ENCODE results near the gene GRIK1.

GRIK1 gene

DNA sequence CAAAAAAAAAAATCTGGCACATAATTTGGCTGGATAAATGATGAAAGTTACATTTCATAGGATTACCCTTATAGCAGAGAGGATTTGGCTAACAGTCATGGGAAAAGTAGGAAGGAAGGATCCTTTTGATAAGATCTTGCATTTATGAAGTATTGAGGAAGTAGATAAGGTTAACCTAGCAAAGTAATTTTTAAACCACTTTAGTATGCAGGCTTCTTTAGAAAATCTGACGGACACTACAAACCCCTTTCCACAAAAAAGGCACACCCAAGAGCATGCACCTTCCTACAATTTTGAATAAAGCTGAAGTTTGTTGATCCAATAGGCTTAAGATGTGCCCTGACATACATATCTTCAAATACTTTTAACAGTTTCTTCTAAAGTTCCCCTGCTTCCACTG, 275.2 kb downstream of the GRIK1 start:
- Mint-ChIP-seq H3K27ac (no peak overlapping the region), H3K4me3 (no peak overlapping the region), H3K9me3 (no peaks in the 10 kb centered on the region), H3K27me3 (peaks cover 3% of the 10 kb centered on the region), H3K36me3 (no peaks in the 10 kb centered on the region), H3K4me1 (no peaks in the 10 kb centered on the region)
- ATAC-seq (ENCODE audit: low read depth): no peak
- no peak for DNase-seq (ENCODE audit: low spot score in 2 of 2)

DNA sequence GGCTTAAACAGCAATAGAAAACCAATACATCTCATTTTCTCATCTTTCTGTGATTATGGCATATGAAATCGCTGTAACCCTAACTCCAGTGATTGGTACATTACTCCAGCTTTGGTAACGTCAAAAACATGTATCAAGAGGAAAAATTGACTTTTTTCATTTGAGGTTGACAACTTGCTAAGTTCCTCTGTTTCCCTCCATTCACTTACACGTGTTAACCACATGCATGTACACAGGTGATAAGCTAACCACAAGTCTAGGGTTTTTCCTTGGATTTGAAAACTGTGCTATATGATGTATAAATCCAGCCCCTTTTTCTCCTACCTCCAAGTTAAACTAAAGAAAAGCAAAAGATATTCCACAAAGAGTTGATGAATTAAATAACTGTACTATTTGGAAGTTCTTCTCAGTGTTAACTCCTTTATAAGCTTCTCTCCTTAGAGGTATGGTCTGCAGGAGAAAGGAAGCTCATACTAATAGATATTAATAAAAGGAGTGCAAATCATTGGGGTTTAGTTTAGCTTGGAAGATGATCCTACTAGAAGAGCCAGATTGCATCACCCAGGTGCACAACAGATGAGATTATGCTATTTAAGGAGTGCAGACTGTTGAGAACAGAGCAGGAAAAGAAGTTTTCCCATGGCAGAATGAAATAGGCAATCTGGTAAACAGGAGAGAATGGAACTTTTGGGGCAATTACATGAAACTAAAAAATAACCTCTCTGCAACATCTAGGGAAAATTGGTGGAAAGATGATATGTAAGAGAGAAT, 277.9 kb downstream of the GRIK1 start:
- DNase-seq (ENCODE audit: low spot score in 2 of 2): no peak
- ATAC-seq (ENCODE audit: low read depth): no peak
- H3K27me3 Mint-ChIP-seq: peaks cover 1% of the 10 kb centered on the region
- H3K9me3 Mint-ChIP-seq: no peaks in the 10 kb centered on the region
- H3K27ac Mint-ChIP-seq: no peak overlapping the region
- H3K4me1 Mint-ChIP-seq: no peaks in the 10 kb centered on the region
- H3K36me3 Mint-ChIP-seq: no peaks in the 10 kb centered on the region
- H3K4me3 Mint-ChIP-seq: no peak overlapping the region

DNA sequence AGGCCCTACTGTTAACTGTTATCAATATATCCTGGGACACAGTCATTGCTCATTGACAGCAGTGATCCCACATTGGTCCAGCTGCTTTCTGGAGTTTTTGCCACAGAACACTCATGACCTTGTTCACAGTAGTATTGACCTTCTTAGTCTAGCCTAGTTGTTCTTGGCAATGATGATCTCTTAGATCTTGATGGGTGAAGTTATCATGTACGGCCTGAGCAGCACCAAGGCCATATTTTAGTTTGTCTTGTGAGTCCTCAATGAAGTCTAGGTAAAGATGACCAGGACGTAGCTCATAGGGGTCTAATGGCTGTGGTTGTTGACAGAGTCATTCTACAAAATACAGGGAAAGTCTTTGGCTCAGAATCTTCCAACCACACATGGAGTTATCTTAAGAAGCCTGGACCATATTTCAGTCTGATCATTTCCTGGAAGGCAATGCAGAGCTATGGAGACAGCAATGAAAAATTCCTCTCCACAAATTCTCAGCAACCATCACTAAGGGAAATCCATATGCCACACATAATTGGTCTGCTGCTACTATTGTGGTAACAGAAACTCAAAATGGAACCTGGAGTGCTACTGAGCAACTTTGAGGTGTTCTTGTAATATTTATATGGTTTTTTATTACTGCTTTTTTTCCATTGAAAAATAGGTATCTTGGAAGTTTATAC, 279.6 kb downstream of the GRIK1 start:
- H3K27me3 Mint-ChIP-seq: peaks cover 1% of the 10 kb centered on the region
- no peaks in the 10 kb centered on the region for H3K9me3 Mint-ChIP-seq
- H3K4me1 Mint-ChIP-seq: peaks cover 4% of the 10 kb centered on the region
- H3K36me3 Mint-ChIP-seq: peaks cover 3% of the 10 kb centered on the region
- ATAC-seq (ENCODE audit: low read depth) (no peak), DNase-seq (ENCODE audit: low spot score in 2 of 2) (no peak)
- no peak overlapping the region for H3K27ac Mint-ChIP-seq
- H3K4me3 Mint-ChIP-seq: no peak overlapping the region

DNA sequence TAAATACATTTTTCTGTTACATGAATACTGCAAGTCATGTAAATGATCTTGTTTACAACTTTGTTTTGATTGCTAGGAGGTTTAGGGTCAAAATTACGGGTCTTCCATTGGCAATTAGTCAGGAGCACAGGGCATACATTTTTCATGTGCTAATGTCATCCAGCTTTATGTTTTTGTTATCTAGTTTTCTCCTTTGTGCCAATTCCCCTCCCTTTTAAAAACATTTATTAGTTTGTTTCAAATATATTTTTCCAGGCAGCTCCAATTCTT, 280.9 kb downstream of the GRIK1 start:
- ATAC-seq (ENCODE audit: low read depth): no peak
- no peak overlapping the region for H3K4me3 Mint-ChIP-seq
- H3K36me3 Mint-ChIP-seq: peaks cover 3% of the 10 kb centered on the region
- no peaks in the 10 kb centered on the region for H3K9me3 Mint-ChIP-seq
- H3K27me3 Mint-ChIP-seq: peaks cover 1% of the 10 kb centered on the region
- no peak overlapping the region for H3K27ac Mint-ChIP-seq
- H3K4me1 Mint-ChIP-seq: peaks cover 4% of the 10 kb centered on the region
- DNase-seq (ENCODE audit: low spot score in 2 of 2): no peak

DNA sequence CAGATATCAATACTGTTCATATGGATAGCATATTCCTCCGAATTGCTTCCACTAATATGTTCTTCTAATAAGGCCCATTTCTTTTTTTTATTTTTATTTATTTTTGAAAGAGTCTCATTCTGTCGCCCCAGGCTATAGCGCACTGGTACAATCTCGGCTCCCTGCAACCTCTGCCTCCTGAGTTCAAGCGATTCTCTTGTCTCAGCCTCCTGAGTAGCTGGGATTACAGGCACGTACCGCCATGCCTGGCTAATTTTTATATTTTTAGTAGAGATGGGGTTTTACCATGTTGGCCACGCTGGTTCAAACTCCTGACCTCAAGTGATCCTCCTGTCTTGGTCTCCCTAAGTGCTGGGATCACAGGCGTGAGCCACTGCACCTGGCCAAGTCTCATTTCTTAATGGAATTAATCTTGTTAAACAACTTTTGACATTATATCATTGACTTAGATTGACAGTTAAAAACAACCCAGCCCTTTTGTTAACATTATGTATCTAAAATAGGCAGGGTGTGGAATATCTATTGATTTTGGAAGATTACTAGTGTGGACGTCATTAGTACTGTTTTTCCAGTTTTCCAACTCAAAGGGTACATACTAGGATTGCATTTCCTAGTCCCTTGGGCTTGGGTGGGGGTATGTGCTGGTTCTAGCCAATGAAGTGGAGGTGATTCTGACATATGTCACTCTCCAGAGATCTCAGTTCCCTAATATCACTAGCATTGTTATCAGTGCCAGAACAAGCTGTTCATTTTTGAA, 281.4 kb downstream of the GRIK1 start:
- DNase-seq (ENCODE audit: low spot score in 2 of 2): no peak
- H3K9me3 Mint-ChIP-seq: no peaks in the 10 kb centered on the region

DNA sequence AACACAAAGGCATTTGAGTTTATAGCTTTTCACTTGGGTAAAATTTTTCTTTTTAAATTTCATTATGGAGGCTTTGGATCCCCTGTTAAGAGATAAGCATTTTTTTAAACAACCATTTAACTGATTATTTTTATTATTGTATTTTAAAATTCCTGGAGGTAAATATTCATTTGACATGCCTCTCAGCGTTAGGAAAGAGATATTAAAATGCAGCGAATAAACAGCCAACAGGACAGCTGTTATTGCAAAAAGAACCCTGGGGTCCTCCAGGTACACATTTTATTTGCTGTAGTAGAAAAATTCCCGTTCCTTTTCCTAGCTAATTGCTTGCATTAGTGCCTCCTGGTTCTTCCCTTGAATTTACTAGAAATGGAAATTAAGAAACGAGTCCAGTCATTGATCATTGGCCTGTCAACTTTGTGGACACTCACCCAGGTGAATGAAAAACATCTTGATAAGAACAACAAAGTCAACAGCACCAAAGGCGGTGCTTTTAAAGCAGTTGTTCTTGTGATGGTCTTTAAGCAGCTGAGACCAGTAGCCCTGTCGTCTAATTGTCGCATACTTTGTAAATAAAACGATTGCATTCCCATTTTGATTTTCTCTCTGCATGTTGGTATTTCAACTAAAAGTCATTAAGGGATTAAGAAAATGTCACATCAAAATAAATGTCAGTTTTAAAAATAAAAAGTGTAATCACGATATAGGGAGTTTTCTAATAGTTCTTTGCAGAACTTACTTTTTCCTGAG, 282.4 kb downstream of the GRIK1 start:
- peaks cover 1% of the 10 kb centered on the region for H3K27me3 Mint-ChIP-seq
- peaks cover 3% of the 10 kb centered on the region for H3K36me3 Mint-ChIP-seq
- peaks cover 4% of the 10 kb centered on the region for H3K4me1 Mint-ChIP-seq
- H3K27ac Mint-ChIP-seq: no peak overlapping the region
- H3K4me3 Mint-ChIP-seq: no peak overlapping the region
- DNase-seq (ENCODE audit: low spot score in 2 of 2) (no peak), ATAC-seq (ENCODE audit: low read depth) (no peak)
- H3K9me3 Mint-ChIP-seq: no peaks in the 10 kb centered on the region

More for the DNA sequence above, 281.4 kb downstream of the GRIK1 start:
- no peak overlapping the region for H3K27ac Mint-ChIP-seq
- H3K4me3 Mint-ChIP-seq: no peak overlapping the region
- H3K27me3 Mint-ChIP-seq: peaks cover 1% of the 10 kb centered on the region
- H3K36me3 Mint-ChIP-seq: peaks cover 3% of the 10 kb centered on the region
- ATAC-seq (ENCODE audit: low read depth): no peak
- peaks cover 4% of the 10 kb centered on the region for H3K4me1 Mint-ChIP-seq

DNA sequence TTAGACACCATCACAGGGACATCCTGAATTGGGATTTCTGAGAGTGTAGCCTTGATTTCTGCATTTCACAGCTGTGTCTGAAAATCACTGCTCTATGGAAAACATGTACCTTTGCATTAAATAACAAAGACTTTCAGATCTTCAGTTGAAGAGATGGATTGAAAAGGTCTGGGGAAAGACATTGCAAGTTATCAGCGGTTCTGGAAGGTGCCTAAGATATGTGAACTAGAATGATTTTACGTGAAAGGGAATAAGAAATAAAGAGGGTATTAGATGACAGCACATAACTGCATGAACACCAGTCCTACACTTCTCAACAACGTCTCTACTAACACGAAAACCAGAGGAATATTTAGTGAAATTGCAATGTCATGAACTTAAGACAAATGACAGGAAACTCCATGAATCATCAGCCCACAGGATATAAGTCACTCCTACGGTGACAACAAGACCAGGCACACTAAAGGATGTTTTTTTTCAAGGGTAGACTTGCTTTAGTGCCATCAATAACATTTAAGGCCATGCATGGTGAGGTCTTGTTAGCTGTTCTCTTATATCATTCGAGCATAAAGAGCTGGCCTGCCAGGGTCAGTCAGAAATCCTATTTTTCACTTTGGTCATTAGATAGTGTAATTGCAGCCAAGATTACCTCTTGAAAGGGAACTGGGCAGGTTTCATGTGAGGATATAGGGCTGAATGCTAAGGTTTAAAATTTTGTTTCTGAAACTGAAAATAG, 283.1 kb downstream of the GRIK1 start:
- no peak overlapping the region for H3K27ac Mint-ChIP-seq

DNA sequence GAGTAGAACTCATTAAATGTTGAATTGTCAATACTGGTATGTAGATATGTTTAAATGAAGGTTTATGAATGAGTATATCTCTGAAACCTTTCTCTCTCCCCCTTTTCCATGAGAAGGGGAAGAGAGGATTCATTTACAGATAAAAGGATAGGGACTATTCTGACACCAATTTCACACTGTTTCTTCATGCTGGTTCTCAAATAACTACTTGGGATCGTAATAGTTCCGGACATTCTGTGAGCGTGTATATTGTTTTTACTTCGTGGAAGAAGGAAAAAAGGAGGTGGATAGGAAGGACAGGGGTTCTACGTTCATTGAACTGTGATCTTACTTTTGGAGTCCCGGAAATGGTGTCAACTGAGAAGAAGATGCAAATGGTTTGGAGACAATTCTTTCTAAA, 284.2 kb downstream of the GRIK1 start:
- Mint-ChIP-seq H3K36me3 (peaks cover 3% of the 10 kb centered on the region), H3K27ac (no peak overlapping the region), H3K4me1 (peaks cover 4% of the 10 kb centered on the region), H3K4me3 (no peak overlapping the region), H3K27me3 (no peaks in the 10 kb centered on the region), H3K9me3 (no peaks in the 10 kb centered on the region)
- no peak for ATAC-seq (ENCODE audit: low read depth)
- DNase-seq (ENCODE audit: low spot score in 2 of 2): no peak

More for the DNA sequence above, 283.1 kb downstream of the GRIK1 start:
- DNase-seq (ENCODE audit: low spot score in 2 of 2): no peak
- H3K36me3 Mint-ChIP-seq: peaks cover 3% of the 10 kb centered on the region
- no peak for ATAC-seq (ENCODE audit: low read depth)
- peaks cover 4% of the 10 kb centered on the region for H3K4me1 Mint-ChIP-seq
- peaks cover 1% of the 10 kb centered on the region for H3K27me3 Mint-ChIP-seq
- no peaks in the 10 kb centered on the region for H3K9me3 Mint-ChIP-seq
- no peak overlapping the region for H3K4me3 Mint-ChIP-seq

DNA sequence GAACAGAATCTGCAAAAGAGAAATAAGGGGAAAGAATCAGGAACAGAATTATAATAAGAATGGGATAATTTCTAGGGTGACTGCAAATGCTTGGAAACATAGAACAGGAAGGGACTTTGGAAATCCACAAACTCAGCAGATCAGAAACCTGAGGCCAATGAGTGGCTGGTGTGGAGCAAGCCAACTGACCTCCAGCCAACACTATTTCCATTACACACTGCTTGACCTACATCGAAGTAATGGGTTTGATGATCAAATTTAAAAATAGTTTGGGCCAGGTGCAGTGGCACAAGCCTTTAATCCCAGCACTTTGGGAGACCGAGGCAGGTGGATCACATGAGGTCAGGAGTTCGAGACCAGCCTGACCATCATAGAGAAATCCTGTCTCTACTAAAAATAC, 284.9 kb downstream of the GRIK1 start:
- ATAC-seq (ENCODE audit: low read depth) (no peak), DNase-seq (ENCODE audit: low spot score in 2 of 2) (no peak)
- no peak overlapping the region for H3K4me3 Mint-ChIP-seq
- peaks cover 4% of the 10 kb centered on the region for H3K4me1 Mint-ChIP-seq
- no peak overlapping the region for H3K27ac Mint-ChIP-seq
- no peaks in the 10 kb centered on the region for H3K9me3 Mint-ChIP-seq
- H3K27me3 Mint-ChIP-seq: no peaks in the 10 kb centered on the region
- H3K36me3 Mint-ChIP-seq: peaks cover 3% of the 10 kb centered on the region

DNA sequence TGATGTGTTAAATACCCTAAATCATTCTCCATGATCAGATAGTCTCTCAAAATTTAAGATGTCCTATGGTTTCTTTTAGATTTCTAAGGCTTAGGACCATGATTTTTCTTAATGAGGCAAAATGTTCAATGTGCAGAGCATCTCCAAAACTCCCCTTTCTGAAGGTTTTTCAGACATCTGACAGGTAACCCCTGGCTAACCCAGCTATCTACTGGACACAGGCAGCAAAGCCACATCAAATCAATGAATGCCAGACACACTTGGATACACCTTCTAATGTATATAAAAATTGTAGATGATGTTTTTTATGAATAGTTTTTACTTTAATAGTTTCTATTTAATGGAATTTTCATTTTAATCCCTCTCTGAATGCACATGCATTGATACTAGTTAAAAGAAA, 285.6 kb downstream of the GRIK1 start:
- DNase-seq (ENCODE audit: low spot score in 2 of 2) (no peak), ATAC-seq (ENCODE audit: low read depth) (no peak)
- peaks cover 4% of the 10 kb centered on the region for H3K4me1 Mint-ChIP-seq
- H3K27ac Mint-ChIP-seq: no peak overlapping the region
- H3K9me3 Mint-ChIP-seq: no peaks in the 10 kb centered on the region
- H3K36me3 Mint-ChIP-seq: peaks cover 3% of the 10 kb centered on the region
- no peak overlapping the region for H3K4me3 Mint-ChIP-seq
- H3K27me3 Mint-ChIP-seq: no peaks in the 10 kb centered on the region

DNA sequence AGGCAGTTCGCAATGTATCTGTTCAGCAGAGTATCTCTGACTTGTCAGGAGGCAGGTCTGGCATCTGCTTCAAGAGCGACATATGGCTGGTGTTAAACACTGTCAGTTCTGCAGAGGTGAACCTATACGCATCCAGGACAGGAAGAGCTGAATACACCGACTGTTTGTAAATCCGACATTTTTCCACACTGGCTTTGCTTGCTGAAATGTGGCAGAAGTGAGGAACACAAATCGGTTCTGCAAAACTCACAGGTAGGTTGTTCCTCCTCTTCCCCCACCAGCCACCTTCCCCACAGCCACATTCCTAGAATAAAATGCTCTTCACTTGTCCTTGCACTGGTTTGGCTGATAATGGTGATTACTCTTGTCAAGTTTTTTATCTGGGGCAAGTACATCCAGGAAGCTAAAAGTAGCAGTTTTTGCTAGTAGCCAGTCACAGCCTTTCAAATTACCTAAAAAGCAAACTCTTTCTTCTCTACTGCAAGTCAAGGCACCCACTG, 289.2 kb downstream of the GRIK1 start:
- no peak for ATAC-seq (ENCODE audit: low read depth)
- H3K4me3 Mint-ChIP-seq: no peak overlapping the region

DNA sequence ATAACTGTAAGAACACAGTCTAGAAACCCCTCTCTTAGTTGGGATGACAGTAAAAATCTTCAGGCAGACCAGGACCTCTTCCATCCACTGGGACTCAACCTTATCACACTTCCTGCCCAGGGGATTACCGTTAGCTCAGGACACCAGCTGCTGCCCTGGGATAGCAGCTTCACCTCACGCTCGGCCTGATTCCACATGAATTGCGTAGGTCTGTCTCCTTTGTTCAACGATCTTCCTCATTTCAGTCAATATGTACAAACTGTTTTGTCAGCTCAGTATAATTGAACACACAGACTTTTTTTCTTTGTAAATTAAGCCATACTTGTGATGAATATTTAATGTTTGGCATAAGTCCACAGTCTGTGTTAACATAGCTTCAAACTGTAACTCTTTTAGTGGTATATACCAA, 290.4 kb downstream of the GRIK1 start:
- Mint-ChIP-seq H3K36me3 (no peaks in the 10 kb centered on the region), H3K27ac (no peak overlapping the region), H3K9me3 (no peaks in the 10 kb centered on the region), H3K27me3 (no peaks in the 10 kb centered on the region), H3K4me1 (no peaks in the 10 kb centered on the region), H3K4me3 (no peak overlapping the region)
- ATAC-seq (ENCODE audit: low read depth): no peak
- no peak for DNase-seq (ENCODE audit: low spot score in 2 of 2)

More for the DNA sequence above, 289.2 kb downstream of the GRIK1 start:
- Mint-ChIP-seq H3K4me1 (no peaks in the 10 kb centered on the region), H3K27ac (no peak overlapping the region), H3K36me3 (peaks cover 2% of the 10 kb centered on the region), H3K9me3 (no peaks in the 10 kb centered on the region), H3K27me3 (no peaks in the 10 kb centered on the region)
- no peak for DNase-seq (ENCODE audit: low spot score in 2 of 2)

DNA sequence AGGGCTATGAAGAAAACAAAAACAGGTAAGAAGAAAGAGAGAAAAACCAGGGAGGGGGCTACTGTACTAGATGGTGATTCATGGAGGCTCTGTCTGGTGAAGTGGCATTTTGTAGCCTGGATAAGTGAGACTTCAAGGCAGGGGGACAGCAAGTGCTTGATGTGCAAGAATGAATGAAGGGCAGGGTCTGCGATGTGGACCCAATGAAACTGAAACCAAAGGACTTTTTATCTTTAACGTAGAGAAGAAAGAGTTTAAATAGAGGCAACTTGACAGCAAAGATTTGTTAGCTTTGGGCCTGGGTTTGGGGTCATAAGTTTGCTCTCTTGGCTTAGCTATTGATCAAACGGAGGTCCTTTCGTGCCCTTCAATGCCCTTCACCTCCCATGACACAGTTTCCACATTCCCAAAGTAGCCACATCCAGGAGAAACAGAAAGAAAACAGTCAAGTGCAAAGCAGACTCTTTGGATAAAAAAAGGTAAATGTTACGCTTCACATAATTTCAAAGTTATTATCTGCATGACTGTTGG, 291.0 kb downstream of the GRIK1 start:
- Mint-ChIP-seq H3K36me3 (no peaks in the 10 kb centered on the region), H3K9me3 (no peaks in the 10 kb centered on the region), H3K27me3 (no peaks in the 10 kb centered on the region), H3K4me3 (no peak overlapping the region), H3K27ac (no peak overlapping the region), H3K4me1 (no peaks in the 10 kb centered on the region)
- ATAC-seq (ENCODE audit: low read depth): no peak
- no peak for DNase-seq (ENCODE audit: low spot score in 2 of 2)

Data from memory B cell (primary cell).